ENCODE data around the gene TMEM128.
"Not testable (repeated sequence)": the region's sequence is repeated elsewhere in the genome, so short reads cannot be mapped to it uniquely, and the experiment has no call there.

Gene TMEM128

GRCh38 chr4:4245172-4245571 is 2.9 kb downstream of the TMEM128 start:
- peaks cover 65% of the 10 kb centered on the region for H3K36me3 Mint-ChIP-seq (ENCODE audit: low read depth)
- H3K4me3 Mint-ChIP-seq: no peak overlapping the region
- peak overlapping the region; percentile 5 for H3K27ac Mint-ChIP-seq
- peaks cover 30% of the 10 kb centered on the region for H3K4me1 Mint-ChIP-seq (ENCODE audit: low read depth)
- peaks cover 3% of the 10 kb centered on the region for H3K27me3 Mint-ChIP-seq
- no peaks in the 10 kb centered on the region for H3K9me3 Mint-ChIP-seq
- intact Hi-C loops (cut with micrococcal nuclease): loop anchor here (10.0 kb wide), 1 partner anchor 180 kb away; no protein-coding TSS in a partner anchor

DNA sequence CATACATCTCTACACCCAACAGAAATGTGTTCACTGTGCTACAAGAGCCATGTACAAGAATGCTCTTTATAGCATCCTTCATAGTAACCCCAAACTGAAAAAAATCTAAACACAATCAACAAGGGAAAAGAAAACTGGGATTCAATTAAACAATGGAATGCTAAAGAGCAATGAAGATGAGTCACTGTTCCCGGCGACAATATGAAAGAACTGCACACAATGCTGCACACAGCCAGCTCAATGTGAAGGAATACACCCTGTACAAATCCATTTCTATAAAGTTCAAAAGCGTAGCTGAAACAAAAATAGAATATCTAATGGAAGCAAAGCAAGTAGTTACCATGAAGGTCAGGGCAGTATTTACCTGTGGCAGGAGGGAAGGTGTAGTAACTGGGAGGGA is 8.5 kb downstream of the TMEM128 start:
- H3K4me1 Mint-ChIP-seq (ENCODE audit: low read depth); H3K9me3 Mint-ChIP-seq; H3K27me3 Mint-ChIP-seq; intact Hi-C loops (cut with micrococcal nuclease); H3K4me3 Mint-ChIP-seq; H3K27ac Mint-ChIP-seq: not testable (repeated sequence)
- H3K36me3 Mint-ChIP-seq (ENCODE audit: low read depth): peaks cover 90% of the 10 kb centered on the region

GRCh38 chr4:4233610-4234009 is 14.4 kb downstream of the TMEM128 start:
- Mint-ChIP-seq H3K4me1 (ENCODE audit: low read depth) (no peaks in the 10 kb centered on the region), H3K9me3 (peaks cover 27% of the 10 kb centered on the region), H3K4me3 (no peak overlapping the region), H3K36me3 (ENCODE audit: low read depth) (peaks cover 33% of the 10 kb centered on the region), H3K27ac (no peak overlapping the region), H3K27me3 (peaks cover 22% of the 10 kb centered on the region)
- intact Hi-C loops (cut with micrococcal nuclease): no loop called here

DNA sequence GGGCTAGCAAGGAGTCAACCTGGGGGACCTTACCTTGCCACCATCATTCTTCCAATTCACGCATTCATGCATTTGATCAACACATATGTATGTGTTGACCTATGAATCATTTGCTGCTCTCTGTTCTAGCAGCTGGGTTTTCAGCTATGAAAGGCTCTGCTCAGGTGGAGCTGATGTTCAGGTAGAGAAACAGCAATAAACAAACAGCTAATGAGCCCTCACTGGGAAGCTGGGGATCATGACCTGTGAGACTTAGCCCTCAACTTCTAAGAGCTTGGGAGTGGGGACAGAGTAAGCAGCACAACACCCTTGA is 19.7 kb downstream of the TMEM128 start:
- Mint-ChIP-seq H3K4me3 (no peak overlapping the region), H3K4me1 (ENCODE audit: low read depth) (no peaks in the 10 kb centered on the region), H3K27me3 (peaks cover 71% of the 10 kb centered on the region), H3K9me3 (peaks cover 9% of the 10 kb centered on the region), H3K36me3 (ENCODE audit: low read depth) (no peaks in the 10 kb centered on the region), H3K27ac (no peak overlapping the region)
- intact Hi-C loops (cut with micrococcal nuclease): no loop called here

DNA sequence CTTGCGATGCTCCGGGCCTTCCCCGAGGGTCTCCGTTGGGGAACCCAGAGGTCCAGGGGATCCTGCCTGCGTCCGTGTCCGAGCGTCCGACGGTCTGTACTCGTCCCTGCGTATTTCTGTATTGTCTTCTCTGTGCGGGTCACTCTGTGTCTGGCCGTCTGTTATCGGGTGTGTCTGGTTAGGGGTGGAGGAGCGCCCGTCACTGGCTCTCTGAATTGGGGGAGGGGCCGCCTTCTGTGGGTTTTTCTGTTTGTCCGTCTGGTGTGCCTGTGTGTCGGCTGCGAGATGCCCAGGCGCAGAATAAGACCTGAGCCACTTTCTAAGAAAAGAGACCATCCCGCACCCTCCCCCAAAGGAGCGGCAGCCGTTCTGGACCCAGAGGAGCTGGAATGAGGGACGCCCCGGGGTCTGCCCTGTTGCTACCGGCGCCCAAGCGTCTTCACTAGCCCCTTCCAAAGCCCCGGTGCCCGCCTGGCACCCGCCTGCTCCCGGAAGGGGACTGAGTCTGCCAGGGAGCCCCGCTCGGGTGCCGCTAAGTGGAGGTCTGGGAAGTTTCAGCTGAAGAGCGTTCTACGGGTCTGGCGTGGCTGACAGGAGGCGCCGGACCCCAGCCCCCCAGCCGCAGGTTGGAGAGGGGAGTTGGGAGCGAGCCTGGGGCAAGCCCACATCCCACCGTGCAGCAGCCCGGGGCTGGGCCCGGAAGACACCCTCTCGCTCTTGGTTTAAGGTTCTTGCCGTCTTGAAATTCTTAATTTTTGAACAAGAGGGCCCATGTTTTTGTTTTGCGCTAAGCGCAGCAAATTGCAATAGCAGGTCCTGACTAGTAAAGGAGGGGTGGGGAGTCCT is 20.3 kb downstream of the TMEM128 start:
- intact Hi-C loops (cut with micrococcal nuclease): no loop called here
- H3K27me3 Mint-ChIP-seq: peaks cover 75% of the 10 kb centered on the region
- H3K36me3 Mint-ChIP-seq (ENCODE audit: low read depth): no peaks in the 10 kb centered on the region
- H3K4me3 Mint-ChIP-seq: no peak overlapping the region
- peaks cover 3% of the 10 kb centered on the region for H3K9me3 Mint-ChIP-seq
- H3K4me1 Mint-ChIP-seq (ENCODE audit: low read depth): no peaks in the 10 kb centered on the region
- H3K27ac Mint-ChIP-seq: no peak overlapping the region

DNA sequence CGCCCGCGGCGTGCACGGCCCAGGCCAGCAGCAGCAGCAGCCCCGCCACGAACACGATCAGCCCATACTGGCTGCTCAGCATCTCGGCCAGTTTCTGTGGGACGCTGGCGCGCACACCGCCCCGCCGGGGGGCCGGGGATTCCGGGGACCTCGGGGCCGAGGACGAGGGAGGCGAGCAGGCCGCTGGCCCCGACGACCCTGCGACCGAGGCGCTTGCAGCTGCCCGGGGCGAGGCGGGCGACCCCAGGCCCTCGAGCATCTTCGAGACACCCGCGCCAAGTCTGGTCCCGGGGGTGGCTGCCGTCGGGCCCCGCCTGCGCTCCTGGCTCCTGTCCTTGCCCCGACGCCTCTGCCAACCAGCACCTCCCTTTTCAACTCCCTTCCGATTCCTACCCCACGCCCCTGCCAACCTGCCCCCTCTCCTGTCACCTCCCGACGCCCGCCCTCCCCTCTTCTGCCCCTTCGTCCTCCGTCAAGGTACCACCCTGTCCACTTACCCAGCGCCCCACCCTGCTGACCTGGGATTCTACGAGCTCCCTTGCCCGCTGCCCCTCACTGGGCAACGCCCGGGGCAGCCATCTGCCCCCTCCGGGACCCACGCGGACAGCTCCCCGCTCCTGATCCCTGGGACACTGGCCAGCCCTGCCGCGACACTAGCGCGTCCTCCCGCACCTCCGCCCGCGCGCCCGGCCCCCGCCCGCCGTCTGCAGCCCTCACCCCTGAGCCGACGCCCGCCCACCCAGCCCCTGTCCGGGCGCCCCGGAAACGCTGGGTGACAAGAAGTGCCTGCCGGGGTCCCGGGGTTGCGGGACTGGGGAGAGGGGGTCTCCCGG is 21.2 kb downstream of the TMEM128 start, which contains the start of gene OTOP1:
Gene OTOP1, minus strand, starts transcription at position 324 of the 833 bp plus-strand sequence. Its CDS starts 65 bp downstream, at position 259.
- peaks cover 81% of the 10 kb centered on the region for H3K27me3 Mint-ChIP-seq
- H3K36me3 Mint-ChIP-seq (ENCODE audit: low read depth): no peaks in the 10 kb centered on the region
- H3K27ac Mint-ChIP-seq: no peak within 1 kb of the TSS
- no peak within 1 kb of the TSS for H3K4me3 Mint-ChIP-seq
- H3K4me1 Mint-ChIP-seq (ENCODE audit: low read depth): no peaks in the 10 kb centered on the region
- intact Hi-C loops (cut with micrococcal nuclease): no loop called here
- H3K9me3 Mint-ChIP-seq: no peaks in the 10 kb centered on the region

- H3K9me3 Mint-ChIP-seq: no peaks in the 10 kb centered on the region
- peaks cover 80% of the 10 kb centered on the region for H3K27me3 Mint-ChIP-seq
- H3K36me3 Mint-ChIP-seq (ENCODE audit: low read depth): no peaks in the 10 kb centered on the region
- H3K4me1 Mint-ChIP-seq (ENCODE audit: low read depth): no peaks in the 10 kb centered on the region
- no peak overlapping the region for H3K27ac Mint-ChIP-seq
- no peak overlapping the region for H3K4me3 Mint-ChIP-seq
- intact Hi-C loops (cut with micrococcal nuclease): no loop called here
Observed at GRCh38 chr4:4225915-4226605, 22.0 kb downstream of the TMEM128 start.

DNA sequence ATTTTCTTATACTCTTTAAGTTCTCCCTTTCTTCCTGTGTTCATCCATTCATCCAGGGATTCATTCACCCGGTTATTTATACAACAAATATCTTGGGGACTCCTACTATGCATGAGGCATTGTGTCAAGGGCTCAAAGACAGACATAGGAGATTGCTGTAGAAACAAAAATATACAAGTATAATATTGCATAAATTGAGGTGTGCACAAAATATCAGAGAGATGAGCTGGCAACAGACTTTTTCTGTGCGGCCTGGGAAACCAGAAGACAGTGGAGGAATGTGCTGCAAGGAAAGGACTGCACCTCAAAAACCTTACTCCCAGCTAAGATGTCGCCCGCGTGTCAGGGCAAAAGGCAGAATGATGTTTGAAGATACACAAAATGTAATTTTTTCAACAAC is 30.9 kb downstream of the TMEM128 start:
- Mint-ChIP-seq H3K9me3 (no peaks in the 10 kb centered on the region), H3K4me3 (no peak overlapping the region), H3K36me3 (ENCODE audit: low read depth) (no peaks in the 10 kb centered on the region), H3K4me1 (ENCODE audit: low read depth) (no peaks in the 10 kb centered on the region), H3K27ac (no peak overlapping the region), H3K27me3 (peaks cover 16% of the 10 kb centered on the region)
- intact Hi-C loops (cut with micrococcal nuclease): no loop called here

DNA sequence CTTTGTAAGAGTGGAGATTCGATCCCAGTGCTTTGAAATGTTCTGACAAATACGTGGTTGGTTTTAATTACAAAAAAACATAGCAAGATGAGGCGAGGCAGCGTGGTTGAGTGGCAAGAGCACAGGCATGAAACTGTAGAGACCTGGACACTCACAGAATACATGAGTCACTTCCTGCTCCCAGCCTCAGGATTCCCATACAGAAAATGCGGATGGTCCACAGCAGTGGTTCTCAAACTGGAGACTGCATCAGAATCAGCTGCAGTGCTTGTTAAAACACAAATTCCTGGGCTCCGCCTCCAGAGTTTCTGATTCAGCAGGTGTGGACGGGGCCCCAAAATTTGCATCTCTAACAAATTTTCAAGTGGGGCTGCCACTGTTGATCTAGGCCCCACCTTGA is 31.4 kb downstream of the TMEM128 start:
- no peaks in the 10 kb centered on the region for H3K36me3 Mint-ChIP-seq (ENCODE audit: low read depth)

DNA sequence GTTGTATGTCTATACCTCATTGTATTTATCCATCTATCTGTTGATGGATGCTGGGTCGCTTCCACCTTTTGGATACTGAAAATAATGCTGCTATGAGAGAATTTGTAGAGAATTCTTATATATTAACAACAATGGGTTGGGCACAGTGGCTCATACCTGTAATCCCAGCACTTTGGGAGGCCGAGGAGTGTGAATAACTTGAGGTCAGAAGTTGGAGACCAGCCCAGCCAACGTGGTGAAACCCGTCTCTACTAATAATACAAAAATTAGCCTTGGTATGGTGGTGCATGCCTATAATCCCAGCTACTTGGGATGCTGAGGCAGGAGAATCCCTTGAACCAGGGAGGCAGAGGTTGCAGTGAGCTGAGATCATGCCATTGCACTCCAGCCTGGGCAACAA is 34.3 kb downstream of the TMEM128 start:
- H3K9me3 Mint-ChIP-seq; H3K4me1 Mint-ChIP-seq (ENCODE audit: low read depth); H3K27ac Mint-ChIP-seq; H3K36me3 Mint-ChIP-seq (ENCODE audit: low read depth); H3K4me3 Mint-ChIP-seq; intact Hi-C loops (cut with micrococcal nuclease): not testable (repeated sequence)
- H3K27me3 Mint-ChIP-seq: peaks cover 14% of the 10 kb centered on the region

More for the DNA sequence above, 31.4 kb downstream of the TMEM128 start:
- Mint-ChIP-seq H3K4me1 (ENCODE audit: low read depth) (no peaks in the 10 kb centered on the region), H3K27ac (no peak overlapping the region), H3K4me3 (no peak overlapping the region), H3K9me3 (no peaks in the 10 kb centered on the region), H3K27me3 (peaks cover 11% of the 10 kb centered on the region)
- intact Hi-C loops (cut with micrococcal nuclease): no loop called here

DNA sequence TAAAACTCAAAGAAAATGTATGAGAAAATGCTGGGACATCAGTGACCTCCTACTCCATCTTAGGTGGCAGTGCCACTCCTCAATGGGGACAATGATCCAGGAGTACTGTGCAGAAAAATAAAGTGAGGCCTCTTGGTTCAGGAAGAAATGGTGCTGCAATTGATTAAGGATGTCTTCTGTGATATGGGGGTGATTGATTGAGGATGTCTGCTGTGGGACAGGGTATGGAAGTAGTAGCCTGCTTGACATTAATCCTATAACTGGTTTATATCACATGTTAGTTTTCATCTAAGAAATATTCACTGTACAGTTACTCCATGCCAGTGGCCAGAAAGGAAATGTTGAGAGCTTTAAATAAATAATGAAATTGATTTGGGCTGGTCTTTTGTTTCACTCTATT is 41.8 kb downstream of the TMEM128 start:
- Mint-ChIP-seq H3K36me3 (ENCODE audit: low read depth) (no peaks in the 10 kb centered on the region), H3K4me1 (ENCODE audit: low read depth) (no peaks in the 10 kb centered on the region)
- intact Hi-C loops (cut with micrococcal nuclease): no loop called here

DNA sequence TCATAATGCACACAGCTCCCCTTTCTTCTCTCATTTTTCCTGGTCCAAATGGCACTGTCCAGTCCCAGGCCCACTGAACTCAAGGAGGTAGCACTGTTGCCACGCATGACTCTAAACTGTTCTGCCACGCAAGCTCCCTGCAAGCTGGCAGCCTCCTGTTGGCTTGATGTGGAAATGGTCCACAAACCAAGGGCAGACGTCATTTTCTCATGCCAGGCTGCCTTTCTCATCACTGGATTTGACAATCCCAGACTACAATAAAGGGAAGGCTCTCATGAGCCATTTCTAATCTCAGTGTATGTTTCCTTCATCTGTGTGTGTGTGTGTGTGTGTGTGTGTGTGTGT is 43.6 kb downstream of the TMEM128 start:
- intact Hi-C loops (cut with micrococcal nuclease): no loop called here
- no peaks in the 10 kb centered on the region for H3K36me3 Mint-ChIP-seq (ENCODE audit: low read depth)
- no peak overlapping the region for H3K27ac Mint-ChIP-seq
- no peaks in the 10 kb centered on the region for H3K9me3 Mint-ChIP-seq
- peaks cover 29% of the 10 kb centered on the region for H3K27me3 Mint-ChIP-seq
- H3K4me3 Mint-ChIP-seq: no peak overlapping the region
- H3K4me1 Mint-ChIP-seq (ENCODE audit: low read depth): no peaks in the 10 kb centered on the region

More for the DNA sequence above, 41.8 kb downstream of the TMEM128 start:
- Mint-ChIP-seq H3K27ac (no peak overlapping the region), H3K4me3 (no peak overlapping the region), H3K27me3 (peaks cover 34% of the 10 kb centered on the region), H3K9me3 (no peaks in the 10 kb centered on the region)

GRCh38 chr4:4203688-4204400 is 44.2 kb downstream of the TMEM128 start:
- Mint-ChIP-seq H3K27ac (no peak overlapping the region), H3K36me3 (ENCODE audit: low read depth) (no peaks in the 10 kb centered on the region), H3K27me3 (peaks cover 29% of the 10 kb centered on the region), H3K9me3 (no peaks in the 10 kb centered on the region), H3K4me1 (ENCODE audit: low read depth) (no peaks in the 10 kb centered on the region), H3K4me3 (no peak overlapping the region)
- intact Hi-C loops (cut with micrococcal nuclease): no loop called here

All from dendritic cell treated with granulocyte-macrophage colony-stimulating factor and Interleukin-4, amounts not matched to agents 40 ng/mL and 50 ng/mL, for 4 days (primary cell).